ENCODE data around the gene TBL3. TPM values are rescaled to one million over a fixed set of nuclear protein-coding genes. Genes with fewer than 3 reads are reported as not detected.

The TBL3 gene
- total and polyA plus RNA-seq, 9 of the 15 experiments (the other 6 are each of a cell fraction or from before 2014, with no cell fraction given) = 0.97 to 117 (median 24.5) TPM

DNA sequence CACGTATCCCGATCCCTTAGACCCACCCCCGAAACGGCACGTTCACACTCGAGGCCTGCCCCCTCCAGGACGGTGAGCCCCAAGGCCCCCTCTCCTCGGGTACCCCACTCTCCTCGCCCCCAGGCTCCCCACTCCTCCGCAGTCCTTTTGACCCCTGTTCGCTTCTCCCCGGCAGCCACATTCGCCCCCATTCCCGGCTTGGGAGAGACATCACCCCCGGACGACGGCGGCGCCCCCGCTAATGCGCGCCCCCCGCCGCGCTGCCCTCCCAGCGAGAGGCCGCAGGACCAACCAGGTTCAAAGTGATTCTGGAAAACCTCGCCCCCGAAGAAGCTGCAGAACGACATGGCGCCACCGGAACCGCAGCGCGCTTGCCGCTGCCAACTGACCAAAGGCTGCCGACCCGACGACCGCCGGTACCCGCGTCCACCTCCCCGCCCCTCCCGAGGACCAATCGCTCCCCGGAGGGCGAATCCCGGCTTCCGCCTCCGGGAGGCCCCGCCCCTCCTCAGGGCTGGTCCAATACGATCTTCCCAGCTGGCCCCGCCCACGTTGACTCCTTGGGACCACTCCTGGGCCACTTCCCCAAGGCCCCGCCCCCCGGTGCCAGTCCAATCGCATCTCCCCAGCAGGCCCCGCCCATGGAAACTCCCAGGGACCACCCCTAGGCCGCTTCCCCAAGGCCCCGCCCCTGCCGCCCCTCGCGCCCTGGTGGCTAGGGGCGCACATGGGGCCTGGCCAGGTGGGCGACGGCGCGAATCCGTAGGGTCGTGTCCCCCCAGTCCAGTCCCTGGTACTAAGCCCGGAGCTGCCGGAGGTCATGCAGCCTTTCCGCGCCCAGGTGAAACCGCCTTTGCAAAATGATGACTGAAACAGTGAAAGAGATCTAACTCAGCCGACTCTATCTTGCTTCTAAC, 28.8 kb upstream of the TBL3 start, which contains the start of gene MSRB1 (continued):
- peak in 1 of 3 experiments; percentile 27 for TF ChIP-seq YY1 (IDR thresholded peaks at IDR 0.05; ENCODE audit: borderline replicate concordance in 1 of 3, control insufficient read depth in 1 of 3, extremely low read depth in 1 of 3, insufficient read depth in 3 of 3, insufficient read length in 1 of 3, insufficient replicate concordance in 2 of 3, low read depth in 1 of 3, low read length in 2 of 3)
- no peak for TF ChIP-seq ARID1B (IDR thresholded peaks at IDR 0.05)
- TF ChIP-seq, protein P1, sequence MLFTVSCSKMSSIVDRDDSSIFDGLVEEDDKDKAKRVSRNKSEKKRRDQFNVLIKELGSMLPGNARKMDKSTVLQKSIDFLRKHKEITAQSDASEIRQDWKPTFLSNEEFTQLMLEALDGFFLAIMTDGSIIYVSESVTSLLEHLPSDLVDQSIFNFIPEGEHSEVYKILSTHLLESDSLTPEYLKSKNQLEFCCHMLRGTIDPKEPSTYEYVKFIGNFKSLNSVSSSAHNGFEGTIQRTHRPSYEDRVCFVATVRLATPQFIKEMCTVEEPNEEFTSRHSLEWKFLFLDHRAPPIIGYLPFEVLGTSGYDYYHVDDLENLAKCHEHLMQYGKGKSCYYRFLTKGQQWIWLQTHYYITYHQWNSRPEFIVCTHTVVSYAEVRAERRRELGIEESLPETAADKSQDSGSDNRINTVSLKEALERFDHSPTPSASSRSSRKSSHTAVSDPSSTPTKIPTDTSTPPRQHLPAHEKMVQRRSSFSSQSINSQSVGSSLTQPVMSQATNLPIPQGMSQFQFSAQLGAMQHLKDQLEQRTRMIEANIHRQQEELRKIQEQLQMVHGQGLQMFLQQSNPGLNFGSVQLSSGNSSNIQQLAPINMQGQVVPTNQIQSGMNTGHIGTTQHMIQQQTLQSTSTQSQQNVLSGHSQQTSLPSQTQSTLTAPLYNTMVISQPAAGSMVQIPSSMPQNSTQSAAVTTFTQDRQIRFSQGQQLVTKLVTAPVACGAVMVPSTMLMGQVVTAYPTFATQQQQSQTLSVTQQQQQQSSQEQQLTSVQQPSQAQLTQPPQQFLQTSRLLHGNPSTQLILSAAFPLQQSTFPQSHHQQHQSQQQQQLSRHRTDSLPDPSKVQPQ (CRISPR knock-in tag; IDR thresholded peaks at IDR 0.05; ENCODE audit: borderline replicate concordance) = no peak
- TF ChIP-seq, protein P2, sequence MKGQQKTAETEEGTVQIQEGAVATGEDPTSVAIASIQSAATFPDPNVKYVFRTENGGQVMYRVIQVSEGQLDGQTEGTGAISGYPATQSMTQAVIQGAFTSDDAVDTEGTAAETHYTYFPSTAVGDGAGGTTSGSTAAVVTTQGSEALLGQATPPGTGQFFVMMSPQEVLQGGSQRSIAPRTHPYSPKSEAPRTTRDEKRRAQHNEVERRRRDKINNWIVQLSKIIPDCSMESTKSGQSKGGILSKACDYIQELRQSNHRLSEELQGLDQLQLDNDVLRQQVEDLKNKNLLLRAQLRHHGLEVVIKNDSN (CRISPR knock-in tag; IDR thresholded peaks at IDR 0.05) = no peak
- peak in 1 of 2 experiments; percentile 43 for TF ChIP-seq E2F6 (IDR thresholded peaks at IDR 0.05; ENCODE audit: borderline replicate concordance in 1 of 2, extremely low read depth in 1 of 2, insufficient read depth in 1 of 2, insufficient read length in 1 of 2, low read depth in 1 of 2, low read length in 1 of 2, poor library complexity in 1 of 2, severe bottlenecking in 1 of 2)
- TF ChIP-seq TGIF2 (CRISPR knock-in tag; IDR thresholded peaks at IDR 0.05) = no peak
- TF ChIP-seq, protein P3, sequence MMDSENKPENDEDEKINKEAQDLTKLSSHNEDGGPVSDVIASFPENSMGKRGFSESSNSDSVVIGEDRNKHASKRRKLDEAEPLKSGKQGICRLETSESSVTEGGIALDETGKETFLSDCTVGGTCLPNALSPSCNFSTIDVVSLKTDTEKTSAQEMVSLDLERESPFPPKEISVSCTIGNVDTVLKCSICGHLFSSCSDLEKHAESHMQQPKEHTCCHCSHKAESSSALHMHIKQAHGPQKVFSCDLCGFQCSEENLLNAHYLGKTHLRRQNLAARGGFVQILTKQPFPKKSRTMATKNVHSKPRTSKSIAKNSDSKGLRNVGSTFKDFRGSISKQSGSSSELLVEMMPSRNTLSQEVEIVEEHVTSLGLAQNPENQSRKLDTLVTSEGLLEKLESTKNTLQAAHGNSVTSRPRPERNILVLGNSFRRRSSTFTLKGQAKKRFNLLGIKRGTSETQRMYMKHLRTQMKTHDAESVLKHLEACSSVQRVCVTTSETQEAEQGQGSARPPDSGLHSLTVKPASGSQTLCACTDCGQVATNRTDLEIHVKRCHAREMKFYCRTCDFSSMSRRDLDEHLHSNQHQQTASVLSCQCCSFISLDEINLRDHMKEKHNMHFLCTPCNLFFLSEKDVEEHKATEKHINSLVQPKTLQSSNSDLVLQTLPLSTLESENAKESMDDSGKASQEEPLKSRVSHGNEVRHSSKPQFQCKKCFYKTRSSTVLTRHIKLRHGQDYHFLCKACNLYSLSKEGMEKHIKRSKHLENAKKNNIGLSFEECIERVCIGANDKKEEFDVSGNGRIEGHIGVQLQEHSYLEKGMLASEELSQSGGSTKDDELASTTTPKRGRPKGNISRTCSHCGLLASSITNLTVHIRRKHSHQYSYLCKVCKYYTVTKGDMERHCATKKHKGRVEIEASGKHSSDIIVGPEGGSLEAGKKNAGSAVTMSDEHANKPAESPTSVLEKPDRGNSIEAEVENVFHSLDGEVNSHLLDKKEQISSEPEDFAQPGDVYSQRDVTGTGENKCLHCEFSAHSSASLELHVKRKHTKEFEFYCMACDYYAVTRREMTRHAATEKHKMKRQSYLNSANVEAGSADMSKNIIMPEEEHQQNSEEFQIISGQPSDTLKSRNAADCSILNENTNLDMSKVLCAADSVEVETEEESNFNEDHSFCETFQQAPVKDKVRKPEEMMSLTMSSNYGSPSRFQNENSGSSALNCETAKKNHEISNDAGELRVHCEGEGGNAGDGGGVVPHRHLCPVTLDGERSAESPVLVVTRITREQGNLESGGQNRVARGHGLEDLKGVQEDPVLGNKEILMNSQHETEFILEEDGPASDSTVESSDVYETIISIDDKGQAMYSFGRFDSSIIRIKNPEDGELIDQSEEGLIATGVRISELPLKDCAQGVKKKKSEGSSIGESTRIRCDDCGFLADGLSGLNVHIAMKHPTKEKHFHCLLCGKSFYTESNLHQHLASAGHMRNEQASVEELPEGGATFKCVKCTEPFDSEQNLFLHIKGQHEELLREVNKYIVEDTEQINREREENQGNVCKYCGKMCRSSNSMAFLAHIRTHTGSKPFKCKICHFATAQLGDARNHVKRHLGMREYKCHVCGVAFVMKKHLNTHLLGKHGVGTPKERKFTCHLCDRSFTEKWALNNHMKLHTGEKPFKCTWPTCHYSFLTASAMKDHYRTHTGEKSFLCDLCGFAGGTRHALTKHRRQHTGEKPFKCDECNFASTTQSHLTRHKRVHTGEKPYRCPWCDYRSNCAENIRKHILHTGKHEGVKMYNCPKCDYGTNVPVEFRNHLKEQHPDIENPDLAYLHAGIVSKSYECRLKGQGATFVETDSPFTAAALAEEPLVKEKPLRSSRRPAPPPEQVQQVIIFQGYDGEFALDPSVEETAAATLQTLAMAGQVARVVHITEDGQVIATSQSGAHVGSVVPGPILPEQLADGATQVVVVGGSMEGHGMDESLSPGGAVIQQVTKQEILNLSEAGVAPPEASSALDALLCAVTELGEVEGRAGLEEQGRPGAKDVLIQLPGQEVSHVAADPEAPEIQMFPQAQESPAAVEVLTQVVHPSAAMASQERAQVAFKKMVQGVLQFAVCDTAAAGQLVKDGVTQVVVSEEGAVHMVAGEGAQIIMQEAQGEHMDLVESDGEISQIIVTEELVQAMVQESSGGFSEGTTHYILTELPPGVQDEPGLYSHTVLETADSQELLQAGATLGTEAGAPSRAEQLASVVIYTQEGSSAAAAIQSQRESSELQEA (IDR thresholded peaks at IDR 0.05; ENCODE audit: low read depth) = no peak
- peak; percentile 17; the same call in 1 of the 2 replicates for TF ChIP-seq SMAD4 (CRISPR knock-in tag; conservative IDR thresholded peaks at IDR 0.05)
- peak; percentile 52; the same call in 1 of the 2 replicates for TF ChIP-seq GABPA (tag; conservative IDR thresholded peaks at IDR 0.05; ENCODE audit: low read depth)
- no peak for TF ChIP-seq POU5F1 (IDR thresholded peaks at IDR 0.05; ENCODE audit: borderline replicate concordance, low read depth, low read length, partially characterized antibody)
